ENCODE data around the gene FIBCD1. TPM values are rescaled to one million over a fixed set of nuclear protein-coding genes. Genes with fewer than 3 reads are reported as not detected.
A peak's percentile ranks its signal among the peaks of the same experiment; 100 is the strongest.

The FIBCD1 gene
- total RNA-seq, 1 experiment from 2014 or later = 6.6 TPM

- ATAC-seq (no peak), DNase-seq (ENCODE audit: low spot score) (no peak)
- H3K27ac Mint-ChIP-seq = no peak overlapping the region
- CTCF ChIA-PET = interaction anchor here (0.5 to 4.4 kb wide), 15 partner anchors 9 to 272 kb away, joined by 3 to 31 read pairs (median 4); partner anchors contain the start of gene FIBCD1
- TF ChIP-seq, protein P1, sequence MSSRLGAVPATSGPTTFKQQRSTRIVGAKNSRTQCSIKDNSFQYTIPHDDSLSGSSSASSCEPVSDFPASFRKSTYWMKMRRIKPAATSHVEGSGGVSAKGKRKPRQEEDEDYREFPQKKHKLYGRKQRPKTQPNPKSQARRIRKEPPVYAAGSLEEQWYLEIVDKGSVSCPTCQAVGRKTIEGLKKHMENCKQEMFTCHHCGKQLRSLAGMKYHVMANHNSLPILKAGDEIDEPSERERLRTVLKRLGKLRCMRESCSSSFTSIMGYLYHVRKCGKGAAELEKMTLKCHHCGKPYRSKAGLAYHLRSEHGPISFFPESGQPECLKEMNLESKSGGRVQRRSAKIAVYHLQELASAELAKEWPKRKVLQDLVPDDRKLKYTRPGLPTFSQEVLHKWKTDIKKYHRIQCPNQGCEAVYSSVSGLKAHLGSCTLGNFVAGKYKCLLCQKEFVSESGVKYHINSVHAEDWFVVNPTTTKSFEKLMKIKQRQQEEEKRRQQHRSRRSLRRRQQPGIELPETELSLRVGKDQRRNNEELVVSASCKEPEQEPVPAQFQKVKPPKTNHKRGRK (CRISPR knock-in tag; IDR thresholded peaks at IDR 0.05; ENCODE audit: borderline replicate concordance) = no peak
- TF ChIP-seq, protein P2, sequence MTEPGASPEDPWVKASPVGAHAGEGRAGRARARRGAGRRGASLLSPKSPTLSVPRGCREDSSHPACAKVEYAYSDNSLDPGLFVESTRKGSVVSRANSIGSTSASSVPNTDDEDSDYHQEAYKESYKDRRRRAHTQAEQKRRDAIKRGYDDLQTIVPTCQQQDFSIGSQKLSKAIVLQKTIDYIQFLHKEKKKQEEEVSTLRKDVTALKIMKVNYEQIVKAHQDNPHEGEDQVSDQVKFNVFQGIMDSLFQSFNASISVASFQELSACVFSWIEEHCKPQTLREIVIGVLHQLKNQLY (CRISPR knock-in tag; IDR thresholded peaks at IDR 0.05) = no peak
- TF ChIP-seq, protein P3, sequence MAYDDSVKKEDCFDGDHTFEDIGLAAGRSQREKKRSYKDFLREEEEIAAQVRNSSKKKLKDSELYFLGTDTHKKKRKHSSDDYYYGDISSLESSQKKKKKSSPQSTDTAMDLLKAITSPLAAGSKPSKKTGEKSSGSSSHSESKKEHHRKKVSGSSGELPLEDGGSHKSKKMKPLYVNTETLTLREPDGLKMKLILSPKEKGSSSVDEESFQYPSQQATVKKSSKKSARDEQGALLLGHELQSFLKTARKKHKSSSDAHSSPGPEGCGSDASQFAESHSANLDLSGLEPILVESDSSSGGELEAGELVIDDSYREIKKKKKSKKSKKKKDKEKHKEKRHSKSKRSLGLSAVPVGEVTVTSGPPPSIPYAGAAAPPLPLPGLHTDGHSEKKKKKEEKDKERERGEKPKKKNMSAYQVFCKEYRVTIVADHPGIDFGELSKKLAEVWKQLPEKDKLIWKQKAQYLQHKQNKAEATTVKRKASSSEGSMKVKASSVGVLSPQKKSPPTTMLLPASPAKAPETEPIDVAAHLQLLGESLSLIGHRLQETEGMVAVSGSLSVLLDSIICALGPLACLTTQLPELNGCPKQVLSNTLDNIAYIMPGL (CRISPR knock-in tag; IDR thresholded peaks at IDR 0.05) = no peak
- no peak for TF ChIP-seq MYBL2 (CRISPR knock-in tag; IDR thresholded peaks at IDR 0.05)
- H3K4me3 Mint-ChIP-seq = no peak overlapping the region
- 0 out of 2 replicates have a peak, but pooled peaks cover 4% of the 10 kb centered on the region for H3K4me1 Mint-ChIP-seq
- H3K9me3 Mint-ChIP-seq = no peaks in the 10 kb centered on the region
- H3K27me3 Mint-ChIP-seq (ENCODE audit: low read depth) = 0 out of 2 replicates have a peak, but pooled peaks cover 2% of the 10 kb centered on the region
- H3K36me3 Mint-ChIP-seq = no peaks in the 10 kb centered on the region
- POLR2A ChIA-PET = interaction anchor here (0.5 to 0.7 kb wide), 2 partner anchors 108 to 374 kb away, joined by 3 to 7 read pairs; no protein-coding TSS in a partner anchor
Observed at GRCh38 chr9:130973686-130974281, 34.7 kb upstream of the FIBCD1 start.

DNA sequence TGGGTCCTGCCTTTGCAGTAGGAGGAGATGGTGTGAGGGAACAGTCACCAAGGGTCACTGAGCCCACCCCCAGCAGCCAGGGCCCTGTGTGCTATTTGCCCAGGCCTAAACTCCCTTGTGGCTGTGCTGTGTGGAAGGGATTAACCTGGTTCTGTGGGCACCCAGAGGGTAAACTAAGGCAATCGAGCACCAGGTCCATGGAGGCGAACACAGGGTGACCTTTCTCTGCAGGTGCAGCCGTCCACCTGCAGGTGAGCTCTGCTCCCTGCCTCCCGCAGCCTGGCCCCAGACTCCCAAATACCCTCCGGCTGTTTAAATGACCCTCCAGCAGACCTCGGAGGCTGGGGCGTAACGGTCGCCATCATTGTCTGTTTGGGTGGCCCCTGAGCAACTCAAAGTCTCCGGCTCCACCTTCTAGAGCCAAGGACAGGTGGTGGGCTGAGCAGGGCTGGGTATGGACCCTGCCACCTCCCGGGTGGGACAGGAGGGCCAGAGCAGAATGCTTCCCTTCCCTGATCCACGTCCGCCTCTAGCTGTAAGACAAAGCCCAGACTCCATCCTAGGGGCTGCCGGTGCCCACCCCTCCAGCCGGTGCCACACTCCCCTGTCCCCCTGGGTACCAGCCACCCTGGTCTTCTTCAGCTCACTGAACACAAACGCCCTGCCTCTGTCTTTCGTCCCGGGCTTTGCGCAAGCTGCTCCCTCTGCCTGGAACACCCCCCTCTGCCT, 34.1 kb upstream of the FIBCD1 start:
- no peak for ATAC-seq
- H3K27me3 Mint-ChIP-seq (ENCODE audit: low read depth) = 0 out of 2 replicates have a peak, but pooled peaks cover 2% of the 10 kb centered on the region
- no peak for DNase-seq (ENCODE audit: low spot score)
- ChIA-PET CTCF (interaction anchor here (0.5 to 4.4 kb wide), 14 partner anchors 8 to 272 kb away, joined by 3 to 31 read pairs (median 4); partner anchors contain the start of gene FIBCD1), POLR2A (interaction anchor here (0.7 kb wide), 1 partner anchor 374 kb away, joined by 3 read pairs; no protein-coding TSS in a partner anchor)
- H3K36me3 Mint-ChIP-seq = no peaks in the 10 kb centered on the region
- H3K9me3 Mint-ChIP-seq = no peaks in the 10 kb centered on the region
- H3K4me1 Mint-ChIP-seq = 0 out of 2 replicates have a peak, but pooled peaks cover 4% of the 10 kb centered on the region
- TF ChIP-seq, protein P1 (CRISPR knock-in tag; IDR thresholded peaks at IDR 0.05; ENCODE audit: borderline replicate concordance) = no peak
- TF ChIP-seq IRF1 (CRISPR knock-in tag; IDR thresholded peaks at IDR 0.05) (no peak), NFYB (CRISPR knock-in tag; conservative IDR thresholded peaks at IDR 0.05; ENCODE audit: low read depth) (no peak), JUN (CRISPR knock-in tag; IDR thresholded peaks at IDR 0.05) (no peak), ZSCAN18 (CRISPR knock-in tag; IDR thresholded peaks at IDR 0.05) (no peak)
- no peak overlapping the region for H3K27ac Mint-ChIP-seq
- H3K4me3 Mint-ChIP-seq = no peak overlapping the region

- DNase-seq (ENCODE audit: low spot score) (no peak), ATAC-seq (no peak)
- Mint-ChIP-seq H3K9me3 (no peaks in the 10 kb centered on the region), H3K36me3 (no peaks in the 10 kb centered on the region), H3K27ac (peak overlapping the region; percentile 23; the same call in 1 of the 2 replicates), H3K27me3 (ENCODE audit: low read depth) (0 out of 2 replicates have a peak, but pooled peaks cover 2% of the 10 kb centered on the region), H3K4me1 (0 out of 2 replicates have a peak, but pooled peaks cover 4% of the 10 kb centered on the region), H3K4me3 (no peak overlapping the region)
- ChIA-PET CTCF (interaction anchor here (1.0 to 4.4 kb wide), 9 partner anchors 10 to 271 kb away, joined by 3 to 31 read pairs (median 4); no protein-coding TSS in a partner anchor), POLR2A (no interaction called here)
- TF ChIP-seq ETV6 (CRISPR knock-in tag; IDR thresholded peaks at IDR 0.05) (no peak), NFATC4 (CRISPR knock-in tag; IDR thresholded peaks at IDR 0.05) (no peak), NR3C1 (CRISPR knock-in tag; conservative IDR thresholded peaks at IDR 0.05; ENCODE audit: low read depth) (no peak), GTF2I (CRISPR knock-in tag; conservative IDR thresholded peaks at IDR 0.05) (no peak), PRRX2 (CRISPR knock-in tag; IDR thresholded peaks at IDR 0.05) (no peak), ESRRA (CRISPR knock-in tag; IDR thresholded peaks at IDR 0.05; ENCODE audit: borderline replicate concordance) (no peak), TEAD1 (CRISPR knock-in tag; IDR thresholded peaks at IDR 0.05) (no peak), EMX1 (CRISPR knock-in tag; IDR thresholded peaks at IDR 0.05) (no peak), ZBTB21 (CRISPR knock-in tag; IDR thresholded peaks at IDR 0.05; ENCODE audit: borderline replicate concordance) (no peak), MXD4 (CRISPR knock-in tag; IDR thresholded peaks at IDR 0.05; ENCODE audit: borderline replicate concordance) (no peak)
- TF ChIP-seq, protein P4, sequence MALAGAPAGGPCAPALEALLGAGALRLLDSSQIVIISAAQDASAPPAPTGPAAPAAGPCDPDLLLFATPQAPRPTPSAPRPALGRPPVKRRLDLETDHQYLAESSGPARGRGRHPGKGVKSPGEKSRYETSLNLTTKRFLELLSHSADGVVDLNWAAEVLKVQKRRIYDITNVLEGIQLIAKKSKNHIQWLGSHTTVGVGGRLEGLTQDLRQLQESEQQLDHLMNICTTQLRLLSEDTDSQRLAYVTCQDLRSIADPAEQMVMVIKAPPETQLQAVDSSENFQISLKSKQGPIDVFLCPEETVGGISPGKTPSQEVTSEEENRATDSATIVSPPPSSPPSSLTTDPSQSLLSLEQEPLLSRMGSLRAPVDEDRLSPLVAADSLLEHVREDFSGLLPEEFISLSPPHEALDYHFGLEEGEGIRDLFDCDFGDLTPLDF (CRISPR knock-in tag; IDR thresholded peaks at IDR 0.05) = no peak
Observed at GRCh38 chr9:130972277-130972956, 33.4 kb upstream of the FIBCD1 start.
